ENCODE data around the gene GRIK4. TPM values are rescaled to one million over a fixed set of nuclear protein-coding genes. Genes with fewer than 3 reads are reported as not detected.
A peak's percentile ranks its signal among the peaks of the same experiment; 100 is the strongest.

The GRIK4 gene
- total and polyA plus RNA-seq, 2 donors (not counting 1 experiment from before 2014, with no cell fraction given) = 0.12 to 0.27 TPM

- H3K4me1 ChIP-seq (ENCODE audit: control insufficient read depth in 2 of 2, insufficient read depth in 2 of 2, low read length in 2 of 2) = no peaks in the 10 kb centered on the region
- H3K9me3 ChIP-seq (ENCODE audit: control extremely low read depth in 1 of 3, control insufficient read depth in 2 of 3, insufficient read depth in 1 of 3, low read length in 2 of 3) = no peaks in the 10 kb centered on the region
- Mint-ChIP-seq H3K27ac (no peak overlapping the region), H3K4me1 (no peaks in the 10 kb centered on the region), H3K4me3 (no peak overlapping the region), H3K27me3 (peaks cover 31% of the 10 kb centered on the region), H3K9me3 (ENCODE audit: insufficient read depth) (no peaks in the 10 kb centered on the region)
- ChIA-PET POLR2A (interaction anchor here (0.6 kb wide), 1 partner anchor 1527 kb away, joined by 4 read pairs; no protein-coding TSS in a partner anchor), CTCF (no interaction called here)
- intact Hi-C loops (cut with micrococcal nuclease) = no loop called here
- H2AFZ ChIP-seq (ENCODE audit: insufficient read depth, low read depth, low read length, poor library complexity, severe bottlenecking) = no peak overlapping the region
- WGBS (ENCODE audit: insufficient coverage) = 66% methylated on average over 6 of the region's 9 CpGs
- no peak overlapping the region for H3K9ac ChIP-seq (ENCODE audit: low read length)
- no peaks in the 10 kb centered on the region for H3K79me2 ChIP-seq (ENCODE audit: control insufficient read depth, insufficient read depth, low read length)
- ATAC-seq (ENCODE audit: low read depth) (no peak), DNase-seq (no peak)
- H3K4me3 ChIP-seq (ENCODE audit: control extremely low read depth in 1 of 5, extremely low read depth in 1 of 5, insufficient read depth in 1 of 5, low read depth in 2 of 5, low read length in 4 of 5) = no peak overlapping the region
- H3K36me3 ChIP-seq (replicated peaks in 1 of 2; ENCODE audit: control extremely low read depth in 1 of 2, control insufficient read depth in 1 of 2, extremely low read depth in 1 of 2, insufficient read depth in 2 of 2, low read length in 1 of 2) = no peaks in the 10 kb centered on the region
- no peak for TF ChIP-seq EZH2 (IDR thresholded peaks at IDR 0.05; ENCODE audit: borderline replicate concordance, insufficient read depth, low read depth, low read length, poor library complexity, severe bottlenecking)
- TF ChIP-seq, protein P1, sequence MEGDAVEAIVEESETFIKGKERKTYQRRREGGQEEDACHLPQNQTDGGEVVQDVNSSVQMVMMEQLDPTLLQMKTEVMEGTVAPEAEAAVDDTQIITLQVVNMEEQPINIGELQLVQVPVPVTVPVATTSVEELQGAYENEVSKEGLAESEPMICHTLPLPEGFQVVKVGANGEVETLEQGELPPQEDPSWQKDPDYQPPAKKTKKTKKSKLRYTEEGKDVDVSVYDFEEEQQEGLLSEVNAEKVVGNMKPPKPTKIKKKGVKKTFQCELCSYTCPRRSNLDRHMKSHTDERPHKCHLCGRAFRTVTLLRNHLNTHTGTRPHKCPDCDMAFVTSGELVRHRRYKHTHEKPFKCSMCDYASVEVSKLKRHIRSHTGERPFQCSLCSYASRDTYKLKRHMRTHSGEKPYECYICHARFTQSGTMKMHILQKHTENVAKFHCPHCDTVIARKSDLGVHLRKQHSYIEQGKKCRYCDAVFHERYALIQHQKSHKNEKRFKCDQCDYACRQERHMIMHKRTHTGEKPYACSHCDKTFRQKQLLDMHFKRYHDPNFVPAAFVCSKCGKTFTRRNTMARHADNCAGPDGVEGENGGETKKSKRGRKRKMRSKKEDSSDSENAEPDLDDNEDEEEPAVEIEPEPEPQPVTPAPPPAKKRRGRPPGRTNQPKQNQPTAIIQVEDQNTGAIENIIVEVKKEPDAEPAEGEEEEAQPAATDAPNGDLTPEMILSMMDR (IDR thresholded peaks at IDR 0.05) = no peak
- no peak overlapping the region for H3K4me2 ChIP-seq (replicated peaks; ENCODE audit: low read depth, low read length, poor library complexity, severe bottlenecking)
- H4K20me1 ChIP-seq (ENCODE audit: control insufficient read depth, insufficient read depth, low read length, poor library complexity, severe bottlenecking) = no peaks in the 10 kb centered on the region
- no peaks in the 10 kb centered on the region for H3K27me3 ChIP-seq (replicated peaks in 1 of 4; ENCODE audit: control extremely low read depth in 1 of 4, control insufficient read depth in 3 of 4, insufficient read depth in 4 of 4, low read length in 3 of 4)
- H3K27ac ChIP-seq (ENCODE audit: low read length in 2 of 2) = no peak overlapping the region
Measured at GRCh38 chr11:120883404-120884080, 372.0 kb downstream of the GRIK4 start.

DNA sequence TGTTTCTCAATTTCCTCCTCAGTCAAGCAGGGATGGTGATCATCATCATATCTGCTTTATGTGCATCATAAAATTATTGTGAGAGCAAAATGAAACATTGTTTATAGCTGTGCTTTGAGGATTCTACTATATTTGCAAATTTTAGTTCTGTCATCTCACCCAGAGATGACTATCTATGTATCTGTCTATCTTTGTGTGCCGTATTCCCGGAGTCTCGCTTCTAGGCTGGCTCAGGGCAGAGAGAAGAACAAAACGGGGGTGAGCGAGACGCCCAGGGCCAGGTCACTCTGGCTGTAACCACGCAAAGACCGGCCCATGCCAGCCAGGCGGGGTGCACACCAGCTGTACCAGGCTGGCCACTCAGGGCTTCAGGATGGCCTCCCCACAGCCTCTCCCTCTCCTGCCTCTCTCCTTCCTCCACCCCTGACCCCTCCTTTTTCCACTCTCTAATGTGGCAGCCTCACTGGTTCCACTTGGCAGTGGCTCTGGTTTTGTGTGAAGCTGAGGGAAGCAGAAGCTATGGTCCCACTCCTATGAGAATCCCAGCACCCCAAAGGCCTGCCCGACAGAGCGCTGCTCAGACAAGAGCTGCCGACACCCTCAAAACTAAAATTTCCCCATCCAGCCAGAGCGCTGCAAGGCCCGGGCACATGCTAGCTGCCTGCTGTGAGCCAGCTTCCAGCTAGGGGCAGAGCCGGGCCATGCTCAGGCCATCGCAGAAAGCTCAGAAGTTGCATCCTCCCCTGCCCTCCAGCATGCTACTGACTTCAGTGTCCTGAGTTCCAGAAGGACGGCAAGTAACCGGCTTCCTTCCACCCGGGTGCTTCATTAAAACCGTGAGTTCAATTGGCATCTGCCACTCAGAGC is 372.8 kb downstream of the GRIK4 start:
- no peak overlapping the region for H2AFZ ChIP-seq (ENCODE audit: insufficient read depth, low read depth, low read length, poor library complexity, severe bottlenecking)
- no peak overlapping the region for H3K27ac ChIP-seq (ENCODE audit: low read length in 2 of 2)
- ChIA-PET CTCF (no interaction called here), POLR2A (no interaction called here)
- no peak overlapping the region for H3K4me3 ChIP-seq (ENCODE audit: control extremely low read depth in 1 of 5, extremely low read depth in 1 of 5, insufficient read depth in 1 of 5, low read depth in 2 of 5, low read length in 4 of 5)
- ATAC-seq (ENCODE audit: low read depth) = no peak
- Mint-ChIP-seq H3K27me3 (peaks cover 24% of the 10 kb centered on the region), H3K4me3 (no peak overlapping the region), H3K4me1 (no peaks in the 10 kb centered on the region), H3K9me3 (ENCODE audit: insufficient read depth) (no peaks in the 10 kb centered on the region), H3K27ac (peak overlapping the region; percentile 16)
- no peaks in the 10 kb centered on the region for H3K4me1 ChIP-seq (ENCODE audit: control insufficient read depth in 2 of 2, insufficient read depth in 2 of 2, low read length in 2 of 2)
- H3K9me3 ChIP-seq (ENCODE audit: control extremely low read depth in 1 of 3, control insufficient read depth in 2 of 3, insufficient read depth in 1 of 3, low read length in 2 of 3) = no peaks in the 10 kb centered on the region
- no peak for DNase-seq
- H3K36me3 ChIP-seq (replicated peaks in 1 of 2; ENCODE audit: control extremely low read depth in 1 of 2, control insufficient read depth in 1 of 2, extremely low read depth in 1 of 2, insufficient read depth in 2 of 2, low read length in 1 of 2) = no peaks in the 10 kb centered on the region
- intact Hi-C loops (cut with micrococcal nuclease) = no loop called here
- H4K20me1 ChIP-seq (ENCODE audit: control insufficient read depth, insufficient read depth, low read length, poor library complexity, severe bottlenecking) = no peaks in the 10 kb centered on the region
- no peak for TF ChIP-seq EZH2 (IDR thresholded peaks at IDR 0.05; ENCODE audit: borderline replicate concordance, insufficient read depth, low read depth, low read length, poor library complexity, severe bottlenecking)
- TF ChIP-seq, protein P1 (IDR thresholded peaks at IDR 0.05) = no peak
- no peak overlapping the region for H3K4me2 ChIP-seq (replicated peaks; ENCODE audit: low read depth, low read length, poor library complexity, severe bottlenecking)
- no peak overlapping the region for H3K9ac ChIP-seq (ENCODE audit: low read length)
- no peaks in the 10 kb centered on the region for H3K27me3 ChIP-seq (replicated peaks in 1 of 4; ENCODE audit: control extremely low read depth in 1 of 4, control insufficient read depth in 3 of 4, insufficient read depth in 4 of 4, low read length in 3 of 4)
- H3K79me2 ChIP-seq (ENCODE audit: control insufficient read depth, insufficient read depth, low read length) = no peaks in the 10 kb centered on the region
- 91% methylated on average over 15 of the region's 20 CpGs for WGBS (ENCODE audit: insufficient coverage)
